Body of pancreas (tissue), 4 donors: ENCODE results near the gene LPAR3. TPM values are rescaled to one million over a fixed set of nuclear protein-coding genes. Genes with fewer than 3 reads are reported as not detected.

ENCODE experiments used
- ATAC-seq: fragments of 150-250 bp; one replicate; pipeline ENCODE4 v1.9.1; 2016
- DNase-seq, 4 donors: peaks; one replicate each; pipeline ENCODE4 v3.0.0-alpha.2; 2019
- H3K27ac ChIP-seq, 4 donors: fragments of 200-600 bp; sonication (generic); 1 replicate in 3 of 4; 2 replicates in 1 of 4; pipeline versions ENCODE4 v1.5.1 to v1.6.1; 2016 to 2019; ENCODE audit warnings: mild to moderate bottlenecking in 1 of 4, mixed read lengths in 1 of 4, moderate library complexity in 1 of 4
- H3K27me3 ChIP-seq, 2 donors: fragments of 200-600 bp; sonication (generic); one replicate each; pipeline ENCODE4 v1.6.0; 2016; ENCODE audit warnings: mild to moderate bottlenecking in 1 of 2
- H3K36me3 ChIP-seq, 2 donors: fragments of 200-600 bp; sonication (generic); replicated peaks in 1 of 2; 2 replicates each; pipeline ENCODE4 v1.5.1; 2016; ENCODE audit warnings: low read depth in 2 of 2; ENCODE audit not compliant: insufficient read depth in 1 of 2
- H3K4me1 ChIP-seq: fragments of 200-600 bp; sonication (generic); one replicate; pipeline ENCODE4 v1.6.0; 2016
- H3K4me3 ChIP-seq, 2 donors: fragments of 200-600 bp; sonication (generic); 1 replicate in 1 of 2; 2 replicates in 1 of 2; pipeline ENCODE4 v1.5.1; 2016 to 2019
- H3K9me3 ChIP-seq, 3 donors: fragments of 200-600 bp; sonication (generic); 1 replicate in 2 of 3; 2 replicates in 1 of 3; pipeline ENCODE4 v1.5.1; 2016
- POLR2A ChIP-seq, 3 donors: fragments of 450-650 bp; IDR thresholded peaks; one replicate each; pipeline ENCODE4 v1.6.1; 2016; ENCODE audit warnings: antibody characterized with exemption in 3 of 3, mild to moderate bottlenecking in 2 of 3
- WGBS, 2 donors: methylation state at CpG; one replicate each; pipeline ENCODE4 v1.1.5; 2017; 5-methylcytosine and 5-hydroxymethylcytosine counted together
- intact Hi-C: fragments of 100-400 bp; cut with DNase I; formaldehyde crosslinking; loops from one replicate; pipeline ENCODE4 v1.15.1; 2023
- total RNA-seq, 2 donors: library from RNA; depleted of rRNA; stranded (reverse); fragments of >200 nt; gene quantifications; one replicate each; pipeline ENCODE4 v1.1.0, GENCODE V29; 2016
- TF ChIP-seq, protein P1 (sequence below), 7 experiments: fragments of 450-650 bp in 4 of 7; fragments of 200-600 bp in 3 of 7; sonication (generic) in 3 of 7; IDR thresholded peaks; one replicate each; pipeline ENCODE4 v1.5.1; 2016 to 2019; ENCODE audit warnings: antibody characterized with exemption in 7 of 7

LPAR3 gene
- total RNA-seq, 2 donors from 2014 or later = 17.1 to 19.7 TPM

GRCh38 chr1:84774669-84775534 lies 118.1 kb downstream of the LPAR3 start:
- TF ChIP-seq, protein P1, sequence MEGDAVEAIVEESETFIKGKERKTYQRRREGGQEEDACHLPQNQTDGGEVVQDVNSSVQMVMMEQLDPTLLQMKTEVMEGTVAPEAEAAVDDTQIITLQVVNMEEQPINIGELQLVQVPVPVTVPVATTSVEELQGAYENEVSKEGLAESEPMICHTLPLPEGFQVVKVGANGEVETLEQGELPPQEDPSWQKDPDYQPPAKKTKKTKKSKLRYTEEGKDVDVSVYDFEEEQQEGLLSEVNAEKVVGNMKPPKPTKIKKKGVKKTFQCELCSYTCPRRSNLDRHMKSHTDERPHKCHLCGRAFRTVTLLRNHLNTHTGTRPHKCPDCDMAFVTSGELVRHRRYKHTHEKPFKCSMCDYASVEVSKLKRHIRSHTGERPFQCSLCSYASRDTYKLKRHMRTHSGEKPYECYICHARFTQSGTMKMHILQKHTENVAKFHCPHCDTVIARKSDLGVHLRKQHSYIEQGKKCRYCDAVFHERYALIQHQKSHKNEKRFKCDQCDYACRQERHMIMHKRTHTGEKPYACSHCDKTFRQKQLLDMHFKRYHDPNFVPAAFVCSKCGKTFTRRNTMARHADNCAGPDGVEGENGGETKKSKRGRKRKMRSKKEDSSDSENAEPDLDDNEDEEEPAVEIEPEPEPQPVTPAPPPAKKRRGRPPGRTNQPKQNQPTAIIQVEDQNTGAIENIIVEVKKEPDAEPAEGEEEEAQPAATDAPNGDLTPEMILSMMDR (IDR thresholded peaks at IDR 0.05) = no peak
- no peak for TF ChIP-seq POLR2A (IDR thresholded peaks at IDR 0.05)
- H3K9me3 ChIP-seq = no peaks in the 10 kb centered on the region
- H3K36me3 ChIP-seq = no peaks in the 10 kb centered on the region
- no peaks in the 10 kb centered on the region for H3K4me1 ChIP-seq
- DNase-seq = no peak
- intact Hi-C loops = no loop called here
- H3K27ac ChIP-seq = no peak overlapping the region
- no peaks in the 10 kb centered on the region for H3K27me3 ChIP-seq
- ATAC-seq = no peak
- WGBS, 2 donors = 89 to 91% methylated on average over 8 to 16 of the region's 16 CpGs
- no peak overlapping the region for H3K4me3 ChIP-seq

GRCh38 chr1:84773933-84774497 lies 119.0 kb downstream of the LPAR3 start:
- Histone ChIP-seq H3K9me3 (no peaks in the 10 kb centered on the region), H3K4me1 (no peaks in the 10 kb centered on the region), H3K27me3 (no peaks in the 10 kb centered on the region), H3K36me3 (no peaks in the 10 kb centered on the region), H3K4me3 (no peak overlapping the region), H3K27ac (no peak overlapping the region)
- ATAC-seq = no peak
- DNase-seq = no peak
- WGBS, 2 donors = 55 to 67% methylated on average over 4 of the region's 4 CpGs
- intact Hi-C loops = no loop called here
- TF ChIP-seq, protein P1 (IDR thresholded peaks at IDR 0.05) = no peak
- TF ChIP-seq POLR2A (IDR thresholded peaks at IDR 0.05) = no peak

GRCh38 chr1:84773195-84773594 lies 119.8 kb downstream of the LPAR3 start:
- no peaks in the 10 kb centered on the region for H3K4me1 ChIP-seq
- ATAC-seq (no peak), DNase-seq (no peak)
- WGBS, 2 donors = 69 to 80% methylated on average over 6 of the region's 6 CpGs
- no peak overlapping the region for H3K27ac ChIP-seq
- H3K9me3 ChIP-seq = no peaks in the 10 kb centered on the region
- no peak overlapping the region for H3K4me3 ChIP-seq
- intact Hi-C loops = no loop called here
- TF ChIP-seq POLR2A (IDR thresholded peaks at IDR 0.05) = no peak
- TF ChIP-seq, protein P1 (IDR thresholded peaks at IDR 0.05) = no peak
- no peaks in the 10 kb centered on the region for H3K36me3 ChIP-seq
- no peaks in the 10 kb centered on the region for H3K27me3 ChIP-seq

- ATAC-seq = peak; percentile 87
- 4 to 7% methylated on average over 5 to 6 of the region's 6 CpGs for WGBS, 2 donors
- TF ChIP-seq, protein P1 (IDR thresholded peaks at IDR 0.05) = peak; percentile 81 to 95 (median 90)
- no peak for TF ChIP-seq POLR2A (IDR thresholded peaks at IDR 0.05)
- Histone ChIP-seq H3K4me1 (no peaks in the 10 kb centered on the region), H3K27me3 (no peaks in the 10 kb centered on the region), H3K27ac (no peak overlapping the region), H3K9me3 (no peaks in the 10 kb centered on the region), H3K36me3 (no peaks in the 10 kb centered on the region), H3K4me3 (no peak overlapping the region)
- DNase-seq = peak; percentile 87 to 91 (median 88)
- intact Hi-C loops = no loop called here
Observed at GRCh38 chr1:84772428-84772943, 120.5 kb downstream of the LPAR3 start.
